GM18499 (cell line): Measurements from ENCODE around the gene AGO1.

Experiments
- ATAC-seq: cut with Tn5 transposase; IDR thresholded peaks from one replicate; pipeline ENCODE4 v1.9.1; 2021; ENCODE audit warnings: moderate number of reproducible peaks; ENCODE audit not compliant: insufficient read depth, unreplicated experiment

The AGO1 gene

GRCh38 chr1:35902671-35903070 is 19.7 kb downstream of the AGO1 start:
- ATAC-seq = no peak

- no peak for ATAC-seq
Observed at GRCh38 chr1:35914717-35915116, 31.7 kb downstream of the AGO1 start.

GRCh38 chr1:35915693-35916092 is 32.7 kb downstream of the AGO1 start:
- no peak for ATAC-seq

GRCh38 chr1:35923791-35924221 is 40.8 kb downstream of the AGO1 start:
- ATAC-seq = no peak

DNA sequence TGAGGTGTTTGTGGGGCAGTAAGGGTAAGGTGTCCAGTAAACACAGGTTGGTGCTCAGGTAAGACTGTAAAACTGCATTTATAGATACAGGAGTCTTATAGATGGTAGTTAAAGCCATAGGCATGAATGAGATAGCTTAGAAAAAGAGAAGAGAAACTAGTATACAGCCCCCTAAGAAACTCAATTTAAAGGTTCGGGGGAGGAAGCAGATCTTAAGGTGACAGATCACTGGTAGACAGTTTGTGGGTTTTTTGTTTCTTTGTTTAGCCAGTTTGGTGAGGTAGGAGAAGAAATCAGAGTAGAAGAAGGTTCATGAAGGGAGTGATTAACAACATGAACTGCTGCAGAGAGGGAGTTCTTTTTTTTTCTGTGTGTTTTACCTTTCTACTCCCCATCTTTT is 41.8 kb downstream of the AGO1 start:
- no peak for ATAC-seq

GRCh38 chr1:35925741-35926140 is 42.7 kb downstream of the AGO1 start:
- ATAC-seq = no peak

GRCh38 chr1:35927472-35927871 is 44.5 kb downstream of the AGO1 start:
- ATAC-seq = no peak

DNA sequence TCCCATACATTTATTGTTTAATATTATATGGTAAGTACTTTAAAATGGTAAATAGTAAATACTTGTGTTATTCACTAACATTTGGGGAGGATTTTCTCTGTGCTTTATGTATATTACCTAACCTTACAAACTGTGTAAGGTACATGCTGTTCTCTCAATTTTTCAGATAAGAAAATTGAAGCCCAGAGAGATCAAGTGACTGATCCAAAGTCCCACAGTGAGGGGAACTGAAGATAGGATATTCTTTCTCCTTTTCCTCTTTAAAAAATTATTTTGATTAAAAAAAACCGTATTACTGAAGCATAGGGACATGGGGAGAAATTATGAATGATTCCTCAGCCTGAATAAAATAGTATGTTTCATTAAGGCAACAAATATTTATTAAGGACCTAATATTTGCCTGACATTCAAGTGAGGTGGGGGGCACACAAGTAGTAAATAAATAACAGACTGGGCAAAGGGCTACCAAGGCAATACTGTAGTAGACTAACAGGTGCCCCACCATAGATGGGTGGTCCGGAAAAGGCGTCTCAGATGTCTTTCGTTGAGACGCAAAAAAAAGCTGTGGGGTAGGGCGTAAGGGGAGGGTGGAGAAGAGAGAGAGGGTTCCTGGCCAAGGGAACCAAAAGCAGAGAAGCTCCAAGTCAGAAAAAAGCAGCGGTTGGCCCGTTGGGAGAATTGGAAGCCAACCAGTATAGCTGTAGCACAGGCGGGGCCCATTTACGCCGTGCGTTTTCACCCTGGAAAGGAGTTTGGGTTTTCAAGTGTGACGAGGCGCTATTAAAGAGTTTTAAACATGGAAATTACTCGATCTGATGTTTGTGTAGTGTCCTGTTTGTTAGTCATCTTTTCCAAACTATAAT is 47.0 kb downstream of the AGO1 start:
- ATAC-seq = no peak

DNA sequence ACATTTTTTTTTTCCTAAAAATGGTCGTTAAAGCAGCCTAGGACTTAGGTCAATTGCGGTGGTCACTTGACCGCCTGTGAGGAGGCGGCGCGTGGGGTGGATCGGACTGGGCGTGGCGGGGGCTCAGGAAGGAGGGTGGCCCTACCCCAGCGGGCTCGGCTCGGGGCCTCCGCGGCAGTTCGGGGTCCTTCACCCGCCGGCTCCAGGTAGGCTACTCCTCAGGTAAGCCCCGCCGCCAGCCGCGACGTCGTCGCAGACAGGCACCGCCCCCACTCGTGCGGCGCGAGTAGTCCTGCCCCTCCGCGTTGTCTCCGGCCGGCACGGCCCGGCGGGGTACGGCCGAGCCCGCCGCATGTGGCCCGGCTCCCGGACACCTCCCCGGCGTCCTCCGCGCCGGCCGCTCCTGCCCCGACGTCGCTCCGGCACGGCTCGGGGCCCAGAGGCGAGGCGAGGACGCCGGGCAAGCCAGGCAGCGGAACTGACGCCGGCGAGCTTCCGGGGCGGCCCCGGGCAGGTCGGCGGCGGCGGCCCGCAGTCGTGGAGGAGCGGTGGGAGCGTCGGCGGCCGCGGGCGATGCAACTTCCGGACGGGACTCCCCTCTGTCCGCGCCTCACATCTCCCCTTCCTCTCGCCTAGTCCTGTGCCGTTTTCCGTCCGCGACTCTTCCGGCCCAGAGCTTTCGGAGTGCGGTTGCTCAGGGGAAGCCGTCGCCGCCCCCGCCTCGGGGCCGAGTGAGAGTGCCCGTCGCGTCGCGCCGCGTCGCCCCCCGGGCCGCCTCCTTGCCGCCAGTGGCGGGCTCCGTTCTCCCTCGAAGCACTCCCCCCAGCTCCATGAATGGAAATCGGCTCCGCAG is 47.8 kb downstream of the AGO1 start, which contains the start of gene AGO3:
TSS of gene AGO3 (plus strand) at position 513 of the 853 bp plus-strand sequence. CDS start at position 835, 322 bp downstream.
- no peak for ATAC-seq

GRCh38 chr1:35931446-35932157 is 48.6 kb downstream of the AGO1 start:
- ATAC-seq = no peak

DNA sequence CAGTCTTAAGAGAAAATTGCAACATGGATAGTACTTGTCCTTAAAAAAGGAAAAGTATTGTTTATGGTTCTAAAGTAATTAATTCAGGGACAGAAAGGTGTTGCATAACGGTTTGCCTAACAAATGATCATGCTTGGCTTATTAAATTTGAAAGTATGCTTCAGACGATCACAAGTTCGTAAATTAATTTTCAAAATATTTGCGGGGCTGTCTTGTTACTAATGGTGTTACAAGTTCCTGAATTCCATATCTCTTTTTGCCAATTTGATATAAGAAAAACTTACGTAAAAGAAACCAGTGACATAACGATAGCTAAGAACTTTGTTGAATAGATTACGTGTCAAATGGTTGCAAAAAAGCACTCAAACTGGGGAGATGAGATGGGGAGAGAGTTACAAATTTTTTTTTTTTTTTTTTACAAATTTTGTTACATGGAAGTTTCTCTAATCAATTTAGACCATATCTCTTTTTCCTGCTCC is 49.2 kb downstream of the AGO1 start:
- no peak for ATAC-seq

GRCh38 chr1:35932941-35933340 is 49.9 kb downstream of the AGO1 start:
- ATAC-seq = no peak

DNA sequence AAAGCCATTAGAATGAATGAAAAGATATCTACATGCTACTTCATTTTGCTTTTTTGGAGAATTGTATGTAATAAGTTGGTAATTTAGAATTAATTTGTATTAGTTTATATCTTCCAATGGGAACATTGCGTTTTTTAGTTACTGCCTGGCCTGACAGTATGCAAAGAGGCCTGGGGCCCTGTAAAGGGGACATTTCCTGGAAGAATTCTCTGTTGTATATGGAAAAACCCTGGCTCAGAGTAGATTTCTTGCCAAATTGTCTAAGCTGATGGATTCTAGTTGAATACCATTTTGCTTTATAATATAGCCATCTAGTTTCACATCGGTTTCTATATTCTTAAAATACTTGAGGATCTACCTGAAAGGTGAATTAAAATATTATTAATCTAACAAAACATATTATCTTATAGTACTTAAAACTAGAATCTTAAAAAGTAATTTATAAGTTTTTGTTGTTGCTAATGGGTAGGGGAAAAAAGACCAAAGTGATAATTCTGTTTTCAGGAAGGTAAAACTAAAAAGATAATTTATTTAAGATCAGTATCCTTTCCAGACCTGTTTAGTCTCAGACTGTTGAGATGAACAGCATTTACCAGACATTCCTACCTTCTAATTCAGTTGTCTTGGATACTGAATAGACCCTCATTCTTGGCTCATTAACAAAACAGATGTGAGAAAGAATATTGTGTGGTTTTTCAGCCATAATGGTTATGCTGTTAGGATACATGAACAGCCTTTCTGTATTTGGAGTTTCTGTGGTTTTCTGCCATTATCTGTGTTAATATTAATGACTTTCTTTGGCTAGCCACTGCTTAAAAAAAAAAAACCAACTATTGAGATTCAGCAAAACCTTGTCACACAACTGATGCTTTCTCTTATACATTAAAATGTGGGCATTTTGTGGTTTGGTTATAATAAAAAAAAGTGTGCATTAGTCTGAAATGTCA is 52.7 kb downstream of the AGO1 start:
- ATAC-seq = no peak

- ATAC-seq = no peak
Observed at GRCh38 chr1:35936838-35937237, 53.8 kb downstream of the AGO1 start.

GRCh38 chr1:35939484-35939883 is 56.5 kb downstream of the AGO1 start:
- no peak for ATAC-seq

GRCh38 chr1:35945327-35945726 is 62.3 kb downstream of the AGO1 start:
- no peak for ATAC-seq

- ATAC-seq = no peak
Observed at GRCh38 chr1:35947547-35947946, 64.5 kb downstream of the AGO1 start.

GRCh38 chr1:35958558-35958957 is 75.5 kb downstream of the AGO1 start:
- ATAC-seq = no peak

GRCh38 chr1:35959304-35959703 is 76.3 kb downstream of the AGO1 start:
- ATAC-seq = no peak
